IMR-90 (cell line): ENCODE measurements around the gene CDC42EP2. TPM values are rescaled to one million over a fixed set of nuclear protein-coding genes. Genes with fewer than 3 reads are reported as not detected.

Source experiments
- ATAC-seq: fragments of 200-7000 bp; cut with Tn5 transposase; 2 replicates; pipeline ENCODE4 v1.9.1; 2020; ENCODE audit warnings: low read depth, mild to moderate bottlenecking, moderate library complexity
- BruUV-seq: library from RNA; stranded (reverse); fragments of 400-500 nt; replicated peaks from 2 replicates; lab custom pipeline; 2021; lab: Mats Ljungman, UMichigan
- CTCF ChIA-PET: fragments of 300-600 bp; formaldehyde crosslinking; extraction: SDS; loops from one replicate; lab custom pipeline; 2021; ENCODE audit warnings: antibody characterized with exemption; lab: Yijun Ruan, JAX
- POLR2A ChIA-PET: fragments of 300-600 bp; sonication (Branson Sonifier 250); formaldehyde crosslinking; loops from one replicate; lab custom pipeline; 2022; ENCODE audit warnings: antibody characterized with exemption; ENCODE audit not compliant: unreplicated experiment; lab: Charles Lee
- DNase-seq: peaks from one replicate; pipeline ENCODE4 v3.0.0; 2013
- H2AFZ ChIP-seq: replicated peaks from 2 replicates; pipeline ENCODE3; 2013; ENCODE audit warnings: low read length, mild to moderate bottlenecking; ENCODE audit not compliant: poor library complexity
- H2AK5ac ChIP-seq: 2 replicates; pipeline ENCODE4 v1.6.1; 2013; ENCODE audit warnings: low read depth, low read length, inconsistent platforms
- H2AK9ac ChIP-seq: replicated peaks from 2 replicates; pipeline ENCODE3; 2013; ENCODE audit warnings: mild to moderate bottlenecking, low read depth, low read length, moderate library complexity; ENCODE audit not compliant: poor library complexity
- H2BK120ac ChIP-seq: 2 replicates; pipeline ENCODE4 v1.6.1; 2013; ENCODE audit warnings: low read depth, low read length, inconsistent platforms
- H2BK15ac ChIP-seq: 3 replicates; pipeline ENCODE4 v1.6.1; 2013; ENCODE audit warnings: low read depth, low read length, inconsistent platforms
- H2BK20ac ChIP-seq: 2 replicates; pipeline ENCODE4 v1.6.1; 2013; ENCODE audit warnings: low read depth, mild to moderate bottlenecking, inconsistent platforms, low read length, moderate library complexity
- H2BK5ac ChIP-seq: 2 replicates; pipeline ENCODE4 v1.6.1; 2013; ENCODE audit warnings: mild to moderate bottlenecking, low read depth, low read length, inconsistent platforms; ENCODE audit not compliant: poor library complexity, severe bottlenecking
- H3K14ac ChIP-seq: replicated peaks from 2 replicates; pipeline ENCODE4 v1.6.1; 2013; ENCODE audit warnings: low read depth, low read length, inconsistent platforms
- H3K18ac ChIP-seq: 2 replicates; pipeline ENCODE4 v1.6.1; 2013; ENCODE audit warnings: low read depth, low read length, control low read depth
- H3K23ac ChIP-seq: 2 replicates; pipeline ENCODE4 v1.6.1; 2013; ENCODE audit warnings: low read depth, low read length, inconsistent platforms
- H3K27ac ChIP-seq: 2 replicates; pipeline ENCODE4 v1.5.1; 2013; ENCODE audit warnings: mild to moderate bottlenecking, control low read depth, low read length; ENCODE audit not compliant: insufficient read depth
- H3K27me3 ChIP-seq: 2 replicates; pipeline ENCODE4 v1.6.1; 2013; ENCODE audit warnings: low read length; ENCODE audit not compliant: control insufficient read depth, insufficient read depth
- H3K36me3 ChIP-seq: 2 replicates; pipeline ENCODE4 v1.6.1; 2013; ENCODE audit warnings: low read length, mixed read lengths; ENCODE audit not compliant: control insufficient read depth, insufficient read depth
- H3K4ac ChIP-seq: 2 replicates; pipeline ENCODE4 v1.6.1; 2013; ENCODE audit warnings: low read depth, low read length, inconsistent platforms
- H3K4me1 ChIP-seq: 2 replicates; pipeline ENCODE4 v1.6.1; 2013; ENCODE audit warnings: low read length, mixed read lengths; ENCODE audit not compliant: control insufficient read depth, insufficient read depth
- H3K4me2 ChIP-seq: 2 replicates; pipeline ENCODE4 v1.6.1; 2013; ENCODE audit warnings: low read depth, mild to moderate bottlenecking, control low read depth, low read length, moderate library complexity
- H3K4me3 ChIP-seq: 2 replicates; pipeline ENCODE4 v1.5.1; 2013; ENCODE audit warnings: low read depth, mild to moderate bottlenecking, control low read depth, low read length, moderate library complexity; ENCODE audit not compliant: insufficient read depth
- H3K56ac ChIP-seq: 2 replicates; pipeline ENCODE4 v1.6.1; 2013; ENCODE audit warnings: low read length, inconsistent platforms; ENCODE audit not compliant: insufficient read depth; ENCODE audit errors: extremely low read depth
- H3K79me1 ChIP-seq, 2 experiments: 2 replicates each; pipeline ENCODE4 v1.6.1; 2013; ENCODE audit warnings: low read length in 2 of 2, inconsistent platforms in 1 of 2, low read depth in 1 of 2
- H3K9ac ChIP-seq: 2 replicates; pipeline ENCODE4 v1.6.1; 2013; ENCODE audit warnings: low read depth, low read length, control low read depth
- H3K9me1 ChIP-seq: 2 replicates; pipeline ENCODE4 v1.6.1; 2013; ENCODE audit warnings: low read length, inconsistent platforms; ENCODE audit not compliant: insufficient read depth
- H3K9me3 ChIP-seq: 2 replicates; pipeline ENCODE4 v1.6.1; 2013; ENCODE audit warnings: low read length; ENCODE audit not compliant: control insufficient read depth, insufficient read depth
- H4K20me1 ChIP-seq: 2 replicates; pipeline ENCODE4 v1.6.1; 2013; ENCODE audit warnings: low read length, inconsistent platforms; ENCODE audit not compliant: insufficient read depth
- H4K5ac ChIP-seq: 2 replicates; pipeline ENCODE4 v1.6.1; 2013; ENCODE audit warnings: mild to moderate bottlenecking, low read depth, low read length, control low read depth
- H4K8ac ChIP-seq, 2 experiments: 2 replicates each; pipeline ENCODE4 v1.6.1; 2013; ENCODE audit warnings: low read depth in 2 of 2, low read length in 2 of 2, control low read depth in 1 of 2, inconsistent platforms in 1 of 2
- H4K91ac ChIP-seq: 2 replicates; pipeline ENCODE4 v1.6.1; 2013; ENCODE audit warnings: low read depth, low read length, inconsistent platforms; ENCODE audit not compliant: insufficient read depth
- BHLHE40 ChIP-seq: fragments of 150-350 bp; IDR thresholded peaks from 2 replicates; pipeline ENCODE4 v1.6.1; 2016; ENCODE audit warnings: mild to moderate bottlenecking, low read depth, low read length
- RCOR1 ChIP-seq: IDR thresholded peaks from 2 replicates; pipeline ENCODE4 v1.6.1; 2012; ENCODE audit warnings: mild to moderate bottlenecking, low read length, improper control_type of control experiment; ENCODE audit not compliant: insufficient replicate concordance
- RFX5 ChIP-seq: IDR thresholded peaks from 2 replicates; pipeline ENCODE4 v1.8.0; 2012; ENCODE audit warnings: low read depth, mild to moderate bottlenecking, low read length, moderate library complexity
- WGBS, 2 experiments: methylation state at CpG; one replicate each; pipeline versions ENCODE4 v1.1.5 to v1.1.7; 2013; ENCODE audit warnings: missing lambda C conversion rate in 2 of 2; ENCODE audit not compliant: insufficient read length in 1 of 2; ENCODE audit errors: extremely low coverage in 2 of 2; 5-methylcytosine and 5-hydroxymethylcytosine counted together
- dilution Hi-C: fragments of 300-500 bp; cut with HindIII; formaldehyde crosslinking; loops from one replicate; pipeline ENCODE4 v1.14.3; 2018; ENCODE audit warnings: low sequenced_read_pairs; ENCODE audit not compliant: unreplicated experiment
- in situ Hi-C: fragments of 300-500 bp; cut with MboI; formaldehyde crosslinking; loops from 3 replicates; pipeline ENCODE4 v1.14.3; 2019; ENCODE audit warnings: low sequenced_read_pairs, inconsistent platforms, mixed read lengths
- intact Hi-C: fragments of 100-400 bp; cut with micrococcal nuclease; formaldehyde crosslinking; loops from 2 replicates; pipeline ENCODE4 v1.10.0; 2022
- polyA plus RNA-seq, 3 experiments: library from polyadenylated mRNA; depleted of rRNA; stranded (reverse); fragments of >200 nt; gene quantifications; 2 replicates each; pipeline ENCODE4 v1.2.3, GENCODE V29; 2012; ENCODE audit warnings: low replicate concordance in 1 of 3
- total RNA-seq: library from RNA; depleted of rRNA; stranded (reverse); fragments of >200 nt; gene quantifications from 2 replicates; pipeline ENCODE4 v1.2.3, GENCODE V29; 2012
- TF ChIP-seq, protein P1 (sequence below): conservative IDR thresholded peaks from 2 replicates; pipeline ENCODE4 v1.5.1; 2012; ENCODE audit warnings: mild to moderate bottlenecking, low read depth, low read length, improper control_type of control experiment

Gene CDC42EP2
- total and polyA plus RNA-seq, 2 of the 4 experiments (the other 2 are of a cell fraction), result 5.2 to 27.5 TPM

DNA sequence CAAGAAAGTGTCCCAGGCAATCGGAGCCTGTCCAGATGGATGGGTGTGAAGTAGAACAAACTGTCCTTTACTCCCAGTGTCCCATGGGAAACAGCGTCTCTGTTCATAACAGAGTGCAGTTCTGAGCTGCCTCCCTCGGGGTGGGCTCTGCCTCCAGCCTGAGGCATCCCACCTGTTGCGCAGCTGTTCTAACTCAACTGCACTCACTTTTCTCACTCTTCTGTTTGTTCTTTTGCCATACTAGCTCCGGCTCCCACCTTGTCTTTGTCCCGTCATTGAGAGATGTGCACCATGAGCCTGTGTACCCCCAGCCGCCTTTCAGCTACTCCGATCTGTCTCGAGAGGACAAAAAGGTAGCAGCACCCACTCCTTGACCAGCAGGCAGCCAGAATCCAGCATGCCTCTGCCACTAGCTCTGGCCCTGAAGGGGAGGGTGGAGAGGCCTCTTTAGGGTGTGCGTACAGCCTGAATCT, 20.7 kb upstream of the CDC42EP2 start:
- peak overlapping the region; percentile 21; the same call in 1 of the 2 replicates for H3K23ac ChIP-seq
- peak overlapping the region; percentile 78 for H2BK20ac ChIP-seq
- H2AFZ ChIP-seq, result peak overlapping the region; percentile 27
- TF ChIP-seq, protein P1, sequence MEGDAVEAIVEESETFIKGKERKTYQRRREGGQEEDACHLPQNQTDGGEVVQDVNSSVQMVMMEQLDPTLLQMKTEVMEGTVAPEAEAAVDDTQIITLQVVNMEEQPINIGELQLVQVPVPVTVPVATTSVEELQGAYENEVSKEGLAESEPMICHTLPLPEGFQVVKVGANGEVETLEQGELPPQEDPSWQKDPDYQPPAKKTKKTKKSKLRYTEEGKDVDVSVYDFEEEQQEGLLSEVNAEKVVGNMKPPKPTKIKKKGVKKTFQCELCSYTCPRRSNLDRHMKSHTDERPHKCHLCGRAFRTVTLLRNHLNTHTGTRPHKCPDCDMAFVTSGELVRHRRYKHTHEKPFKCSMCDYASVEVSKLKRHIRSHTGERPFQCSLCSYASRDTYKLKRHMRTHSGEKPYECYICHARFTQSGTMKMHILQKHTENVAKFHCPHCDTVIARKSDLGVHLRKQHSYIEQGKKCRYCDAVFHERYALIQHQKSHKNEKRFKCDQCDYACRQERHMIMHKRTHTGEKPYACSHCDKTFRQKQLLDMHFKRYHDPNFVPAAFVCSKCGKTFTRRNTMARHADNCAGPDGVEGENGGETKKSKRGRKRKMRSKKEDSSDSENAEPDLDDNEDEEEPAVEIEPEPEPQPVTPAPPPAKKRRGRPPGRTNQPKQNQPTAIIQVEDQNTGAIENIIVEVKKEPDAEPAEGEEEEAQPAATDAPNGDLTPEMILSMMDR, result no peak
- TF ChIP-seq RCOR1, result no peak
- TF ChIP-seq BHLHE40, result no peak
- TF ChIP-seq RFX5, result no peak
- H4K5ac ChIP-seq, result peak overlapping the region; percentile 53
- in situ Hi-C loops (no loop called here), intact Hi-C loops (no loop called here), dilution Hi-C loops (no loop called here)
- peaks cover 14 to 58% of the 10 kb centered on the region in 2 experiments for H3K79me1 ChIP-seq
- peak overlapping the region; percentile 39; the same call in 1 of the 2 replicates for H3K18ac ChIP-seq
- no peak overlapping the region for H3K56ac ChIP-seq
- no peak overlapping the region for H3K4me3 ChIP-seq
- H2BK5ac ChIP-seq, result peak overlapping the region; percentile 37
- peaks cover 33% of the 10 kb centered on the region for H3K9me1 ChIP-seq
- H3K27me3 ChIP-seq, result no peaks in the 10 kb centered on the region
- 0 out of 2 replicates have a peak, but pooled peaks cover 6% of the 10 kb centered on the region for H4K20me1 ChIP-seq
- BruUV-seq, result no TSS peak
- H3K14ac ChIP-seq, result peak overlapping the region; percentile 33; the same call in 1 of the 2 replicates
- H2BK120ac ChIP-seq, result peak overlapping the region; percentile 67
- peak overlapping the region; percentile 59 for H4K91ac ChIP-seq
- H4K8ac ChIP-seq, result peak overlapping the region; percentile 10 to 56; a peak in 2 of 4 replicates
- peak overlapping the region; percentile 98 for H2BK15ac ChIP-seq
- no peak for ATAC-seq
- peaks cover 53% of the 10 kb centered on the region for H3K4me1 ChIP-seq
- ChIA-PET POLR2A (no interaction called here), CTCF (no interaction called here)
- H3K4me2 ChIP-seq, result no peak overlapping the region; the same call in 1 of the 2 replicates
- no peak overlapping the region; the same call in 1 of the 2 replicates for H3K9ac ChIP-seq
- peak overlapping the region; percentile 66 for H3K4ac ChIP-seq
- 54% methylated on average over 7 of the region's 10 CpGs; no CpG with 5 or more reads in 1 of the 2 experiments for WGBS, 2 experiments
- 0 out of 2 replicates have a peak, but pooled peaks cover 3% of the 10 kb centered on the region for H3K36me3 ChIP-seq
- H3K9me3 ChIP-seq, result no peaks in the 10 kb centered on the region
- peak overlapping the region; percentile 94 for H3K27ac ChIP-seq
- peak overlapping the region; percentile 85 for H2AK5ac ChIP-seq
- no peak overlapping the region for H2AK9ac ChIP-seq
- DNase-seq, result no peak
